ENCODE results near the gene NUMA1.

Gene NUMA1, protein sequence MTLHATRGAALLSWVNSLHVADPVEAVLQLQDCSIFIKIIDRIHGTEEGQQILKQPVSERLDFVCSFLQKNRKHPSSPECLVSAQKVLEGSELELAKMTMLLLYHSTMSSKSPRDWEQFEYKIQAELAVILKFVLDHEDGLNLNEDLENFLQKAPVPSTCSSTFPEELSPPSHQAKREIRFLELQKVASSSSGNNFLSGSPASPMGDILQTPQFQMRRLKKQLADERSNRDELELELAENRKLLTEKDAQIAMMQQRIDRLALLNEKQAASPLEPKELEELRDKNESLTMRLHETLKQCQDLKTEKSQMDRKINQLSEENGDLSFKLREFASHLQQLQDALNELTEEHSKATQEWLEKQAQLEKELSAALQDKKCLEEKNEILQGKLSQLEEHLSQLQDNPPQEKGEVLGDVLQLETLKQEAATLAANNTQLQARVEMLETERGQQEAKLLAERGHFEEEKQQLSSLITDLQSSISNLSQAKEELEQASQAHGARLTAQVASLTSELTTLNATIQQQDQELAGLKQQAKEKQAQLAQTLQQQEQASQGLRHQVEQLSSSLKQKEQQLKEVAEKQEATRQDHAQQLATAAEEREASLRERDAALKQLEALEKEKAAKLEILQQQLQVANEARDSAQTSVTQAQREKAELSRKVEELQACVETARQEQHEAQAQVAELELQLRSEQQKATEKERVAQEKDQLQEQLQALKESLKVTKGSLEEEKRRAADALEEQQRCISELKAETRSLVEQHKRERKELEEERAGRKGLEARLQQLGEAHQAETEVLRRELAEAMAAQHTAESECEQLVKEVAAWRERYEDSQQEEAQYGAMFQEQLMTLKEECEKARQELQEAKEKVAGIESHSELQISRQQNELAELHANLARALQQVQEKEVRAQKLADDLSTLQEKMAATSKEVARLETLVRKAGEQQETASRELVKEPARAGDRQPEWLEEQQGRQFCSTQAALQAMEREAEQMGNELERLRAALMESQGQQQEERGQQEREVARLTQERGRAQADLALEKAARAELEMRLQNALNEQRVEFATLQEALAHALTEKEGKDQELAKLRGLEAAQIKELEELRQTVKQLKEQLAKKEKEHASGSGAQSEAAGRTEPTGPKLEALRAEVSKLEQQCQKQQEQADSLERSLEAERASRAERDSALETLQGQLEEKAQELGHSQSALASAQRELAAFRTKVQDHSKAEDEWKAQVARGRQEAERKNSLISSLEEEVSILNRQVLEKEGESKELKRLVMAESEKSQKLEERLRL (N-terminal part only)

DNA sequence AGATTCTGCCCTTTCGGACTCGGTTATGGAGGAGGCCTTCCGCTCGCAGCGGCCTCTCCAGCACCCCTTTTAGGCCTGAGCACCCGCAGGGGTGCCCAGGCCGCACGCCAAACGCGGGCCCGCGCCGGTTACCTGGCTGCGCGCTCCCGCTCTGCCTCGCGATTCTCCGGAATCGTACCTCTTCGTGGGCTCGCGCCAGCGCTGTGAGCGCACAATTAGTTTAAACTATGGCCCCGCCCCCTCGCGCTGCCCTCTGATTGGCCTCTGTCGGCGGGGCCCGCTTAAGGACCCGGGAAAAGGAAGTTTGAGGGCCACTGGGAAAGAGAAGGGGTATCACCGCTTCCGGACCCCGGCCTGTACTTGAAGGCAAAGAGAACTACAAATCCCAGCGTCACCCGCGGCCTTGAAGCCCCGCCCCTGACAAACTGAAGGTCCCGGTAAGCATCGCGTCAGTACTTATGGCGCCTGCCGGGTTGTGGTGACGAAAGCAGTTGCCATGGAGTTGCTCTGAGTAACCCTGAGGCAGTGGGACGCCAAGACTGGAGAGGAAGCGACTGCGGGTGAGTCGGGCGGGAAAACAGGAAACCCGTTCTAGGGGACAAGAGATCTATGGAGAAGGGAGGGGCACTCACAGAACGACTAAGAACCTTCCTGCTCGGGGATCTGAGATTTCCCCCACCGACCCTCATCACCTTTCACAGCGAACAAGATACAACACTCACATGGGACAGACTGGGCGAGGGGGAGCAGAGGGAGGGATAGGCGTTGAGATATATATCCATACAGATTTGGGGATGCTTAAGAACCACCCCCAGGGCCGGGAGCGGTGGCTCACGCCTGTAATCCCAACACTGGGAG is at the start of gene NUMA1, which contains the start of gene LRRC51:
Gene NUMA1 (minus strand): TSS at position 217 of the 858 bp plus-strand sequence. CDS start 44,599 bp downstream, outside the sequence.
Gene LRRC51 (plus strand): TSS at position 525 of the 858 bp plus-strand sequence. CDS start 8,234 bp downstream, outside the sequence.
- peak; percentile 98 for DNase-seq

DNA sequence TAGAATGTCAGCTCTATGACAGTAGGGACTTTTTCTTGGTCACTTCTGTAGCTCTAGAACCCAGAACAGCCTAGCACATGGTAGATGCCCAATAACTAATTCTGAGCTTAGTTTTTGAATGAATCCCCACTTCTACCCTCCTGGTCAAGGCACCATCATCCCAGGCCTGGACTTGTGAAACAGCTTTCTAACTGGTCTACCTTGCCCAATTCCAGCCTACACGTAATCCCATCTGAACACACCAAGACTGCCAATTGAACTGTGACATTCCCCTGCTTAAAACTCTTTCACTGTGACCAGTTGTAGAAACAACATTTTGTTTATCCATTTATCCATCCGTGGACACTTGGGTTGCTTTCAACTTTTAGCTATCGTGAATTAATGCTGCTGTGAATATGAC is 49.0 kb upstream of the NUMA1 start:
- DNase-seq: no peak

DNA sequence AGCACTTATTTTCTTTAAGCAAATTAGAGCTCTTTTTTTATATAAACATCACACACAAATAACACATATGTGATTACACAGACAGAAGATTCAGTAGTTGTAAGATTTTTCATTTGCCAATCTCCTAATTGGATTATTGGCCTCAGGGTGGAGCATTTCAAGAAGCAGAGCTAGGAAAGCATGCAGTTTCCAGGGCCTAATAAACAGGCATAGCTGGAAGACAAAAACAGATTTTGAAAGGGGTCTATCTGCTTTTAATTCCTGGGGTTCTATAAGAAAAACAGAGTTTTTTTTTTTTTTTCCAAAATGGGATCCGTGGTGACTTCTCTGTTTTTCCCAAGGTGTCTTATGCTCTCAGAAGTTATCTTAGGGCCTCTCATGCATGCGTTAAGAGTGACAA is 47.6 kb upstream of the NUMA1 start:
- no peak for DNase-seq

DNA sequence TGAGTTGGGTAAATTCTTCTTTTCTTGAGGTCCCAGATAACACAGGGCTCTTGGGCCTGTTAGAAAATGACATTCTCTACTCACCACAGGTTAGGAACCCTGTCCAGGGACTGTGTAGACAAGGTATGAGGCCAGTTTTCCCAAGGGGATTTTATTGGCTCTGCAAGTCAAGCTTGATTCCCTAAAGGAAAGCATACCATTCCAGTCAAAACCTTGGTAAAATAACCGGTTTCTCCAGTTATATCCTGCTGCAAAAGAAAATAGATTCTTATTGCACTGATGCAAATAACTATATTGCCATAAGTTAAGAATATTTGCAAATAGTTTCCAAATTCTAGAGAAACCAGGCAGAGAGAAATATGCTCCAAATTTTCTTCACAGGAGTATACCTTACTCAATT is 45.6 kb upstream of the NUMA1 start:
- DNase-seq: no peak

DNA sequence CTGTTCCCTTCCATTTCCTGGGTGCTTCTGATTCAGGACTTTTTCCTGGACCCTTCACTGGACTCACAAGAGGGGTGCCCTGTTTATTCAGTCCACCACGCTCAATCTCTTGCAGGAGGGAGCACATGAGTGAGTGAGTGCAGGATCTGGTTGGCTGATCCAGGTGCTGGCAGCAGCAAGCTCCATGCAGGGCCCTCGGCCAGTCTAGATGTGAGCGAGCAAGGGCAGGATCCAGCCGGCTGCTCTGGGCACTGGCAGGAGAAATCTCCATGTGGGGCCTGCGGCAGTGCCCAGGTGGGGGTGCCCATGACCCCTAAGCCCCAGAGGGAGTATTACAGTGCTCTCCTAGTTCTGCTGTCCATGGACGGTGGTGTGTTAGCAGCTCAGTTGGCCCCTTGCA is 43.7 kb upstream of the NUMA1 start:
- DNase-seq: no peak

DNA sequence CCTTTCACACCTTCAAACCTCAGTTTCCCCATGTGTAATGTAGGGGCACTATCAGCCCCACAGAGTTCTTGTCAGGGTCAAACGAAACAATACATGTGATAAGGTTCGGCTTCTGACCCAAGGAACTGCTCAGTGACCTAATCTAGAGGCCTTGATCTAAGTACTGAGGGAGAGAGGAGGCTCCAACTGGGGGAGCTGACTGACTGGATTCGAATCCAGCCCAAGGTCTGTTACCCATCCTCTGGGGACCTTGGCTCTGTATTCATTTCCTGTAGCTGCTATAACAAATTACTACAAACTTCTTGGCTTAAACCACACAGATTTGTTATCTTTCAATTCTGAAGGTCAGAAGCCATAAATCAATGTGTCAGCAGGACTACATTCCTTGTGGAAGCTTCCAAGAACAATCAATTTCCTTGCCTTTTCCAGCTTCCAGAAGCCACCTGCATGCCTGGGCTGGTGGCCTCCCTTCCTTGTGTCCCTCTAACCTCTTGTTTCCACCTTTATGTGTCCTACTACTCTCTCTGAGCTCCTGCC is 42.8 kb upstream of the NUMA1 start:
- no peak for DNase-seq

DNA sequence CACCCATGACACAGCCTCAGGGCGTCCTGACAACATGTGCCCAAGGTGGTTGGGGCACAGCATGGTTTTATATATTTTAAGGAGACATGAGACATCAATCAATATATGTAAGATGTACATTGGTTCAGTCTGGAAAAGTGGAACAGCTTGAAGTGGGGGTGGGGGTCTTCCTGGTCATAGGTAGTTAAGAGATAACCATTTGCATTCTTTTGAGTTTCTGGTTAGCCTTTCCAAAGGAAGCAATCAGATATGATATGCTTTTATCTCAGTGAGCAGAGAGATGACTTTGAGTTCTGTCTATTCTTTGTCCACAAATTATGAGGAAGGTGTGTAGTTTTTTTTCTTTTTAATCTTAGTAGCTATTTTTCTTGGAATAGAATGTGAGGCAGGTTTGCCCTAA is 42.3 kb upstream of the NUMA1 start:
- DNase-seq: no peak

DNA sequence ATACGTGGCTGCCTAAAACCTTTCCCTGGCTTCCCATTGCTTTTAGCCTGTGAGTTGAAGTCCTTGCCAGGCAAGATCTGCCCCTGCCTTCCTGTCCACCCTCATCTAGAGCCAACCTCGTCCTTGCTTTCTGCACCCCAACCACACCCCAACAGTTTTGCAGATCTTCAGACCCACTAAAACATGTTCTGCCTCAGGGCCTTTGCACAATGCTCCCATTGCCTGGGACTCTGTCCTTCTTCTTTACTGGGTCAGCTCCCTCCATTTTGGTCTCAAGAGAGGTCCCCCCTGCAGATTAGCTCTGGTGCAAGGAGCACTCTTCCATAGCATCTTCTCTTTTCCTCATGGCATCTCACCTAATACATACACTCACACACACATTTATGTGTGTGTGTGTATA is 40.6 kb upstream of the NUMA1 start:
- no peak for DNase-seq

DNA sequence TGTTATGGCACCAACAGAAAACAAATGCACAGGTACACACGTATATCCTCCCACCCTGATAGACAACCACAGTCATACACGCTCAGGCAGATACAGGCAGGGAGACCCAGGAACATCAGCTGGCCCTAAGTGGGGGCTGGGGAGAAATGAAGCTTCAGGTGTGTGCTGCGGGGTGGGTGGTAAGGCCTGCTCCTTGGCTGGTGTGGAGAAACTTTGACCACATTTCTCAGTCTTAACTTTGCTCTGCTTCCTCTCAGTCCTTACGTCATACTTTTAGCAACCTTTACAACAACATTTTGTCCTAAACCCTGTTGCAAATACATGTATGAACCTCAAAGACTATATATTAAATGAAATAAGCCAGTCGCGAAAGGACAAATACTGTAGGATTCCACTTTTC is 38.9 kb upstream of the NUMA1 start:
- DNase-seq: no peak

DNA sequence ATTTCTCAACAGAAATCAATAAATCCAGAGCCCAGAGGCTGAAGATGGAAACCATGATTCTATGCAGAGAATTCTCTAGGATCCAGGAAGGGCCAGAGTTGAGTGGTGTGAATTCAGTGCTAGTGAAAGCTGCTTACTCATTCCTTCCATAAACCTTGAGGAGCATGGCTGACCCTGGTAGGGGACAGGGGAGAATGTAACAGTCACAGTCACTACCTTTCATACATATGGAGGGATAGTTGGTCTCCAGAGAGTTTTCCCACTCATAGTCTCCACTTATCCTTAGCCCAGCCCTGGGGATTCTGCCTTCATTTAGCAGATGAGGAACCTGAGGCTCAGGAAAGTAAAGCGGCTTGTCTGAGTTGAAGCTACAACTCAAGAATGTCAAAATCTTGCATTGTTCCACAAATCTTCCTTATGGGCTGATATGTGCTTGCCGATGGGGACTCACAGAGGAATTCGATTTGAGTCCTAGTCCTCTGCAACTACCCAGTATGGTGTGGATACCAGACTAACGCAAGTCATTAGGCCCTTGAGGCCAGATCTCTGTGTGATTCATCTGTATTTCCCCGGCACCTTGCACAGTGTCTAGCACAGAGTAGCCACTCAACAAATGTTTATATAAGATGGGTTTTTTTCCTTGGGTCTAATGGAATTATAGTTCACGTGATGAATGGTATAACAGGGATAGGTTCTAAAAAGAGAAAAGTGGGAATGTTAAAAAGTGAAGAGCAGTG is 35.8 kb upstream of the NUMA1 start:
- DNase-seq: no peak

DNA sequence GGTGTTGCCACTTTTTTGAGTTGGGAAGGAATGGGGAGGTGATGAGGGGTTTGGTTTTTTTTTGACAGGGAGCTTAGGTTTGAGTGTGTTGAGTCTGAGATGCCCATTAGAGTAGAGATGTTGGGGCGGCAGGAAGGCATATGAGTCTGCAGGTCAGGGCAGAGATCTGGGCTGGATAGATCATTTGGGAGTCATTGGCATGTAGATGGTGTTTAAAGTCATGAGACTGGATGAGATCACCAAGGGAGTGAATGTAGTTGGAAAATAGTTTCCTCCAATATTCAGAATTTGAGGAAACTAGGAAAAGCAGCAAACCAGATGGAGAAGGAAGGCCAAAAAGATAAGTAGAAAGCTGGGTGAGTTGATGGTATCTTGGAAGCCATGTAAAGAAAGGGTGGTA is 34.2 kb upstream of the NUMA1 start:
- no peak for DNase-seq

DNA sequence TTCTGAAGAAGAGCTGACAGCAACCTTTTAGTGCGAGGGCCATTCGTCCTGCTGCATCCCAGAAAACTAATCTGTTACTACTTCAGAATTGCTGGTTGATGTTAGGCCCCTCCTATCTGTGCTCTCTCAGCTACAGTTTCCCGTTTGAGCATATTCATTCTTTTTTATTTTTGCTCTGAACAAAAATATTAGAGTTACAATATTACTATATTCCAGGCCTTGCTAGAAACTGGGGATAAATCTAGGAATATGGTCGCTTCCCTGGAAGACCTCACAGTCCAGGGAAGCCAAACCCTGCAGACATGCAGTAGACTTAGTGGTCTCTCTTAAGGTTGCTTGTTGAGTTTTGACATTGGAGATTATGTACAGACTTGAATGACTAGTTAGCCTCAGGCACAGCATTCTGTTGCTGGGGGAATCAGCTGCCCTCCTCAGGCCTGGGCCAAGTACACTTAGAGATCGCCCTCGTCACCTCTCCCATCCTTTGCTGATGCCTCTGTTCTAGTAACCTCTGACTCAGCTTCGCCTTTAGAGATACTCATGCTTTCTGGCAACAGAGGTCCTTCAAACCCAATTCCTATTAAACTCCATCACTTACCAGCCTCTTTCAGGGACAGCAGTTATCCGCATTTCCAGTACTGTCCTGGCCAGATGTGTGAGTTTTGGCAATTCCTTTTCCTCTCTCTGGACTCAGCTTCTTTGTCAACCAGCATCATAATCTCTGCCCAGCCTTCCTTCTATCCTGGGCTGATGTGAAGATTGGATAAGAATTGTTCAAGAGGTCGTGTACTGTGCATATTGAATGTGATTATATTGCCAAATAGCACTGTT is 32.9 kb upstream of the NUMA1 start:
- DNase-seq: no peak

DNA sequence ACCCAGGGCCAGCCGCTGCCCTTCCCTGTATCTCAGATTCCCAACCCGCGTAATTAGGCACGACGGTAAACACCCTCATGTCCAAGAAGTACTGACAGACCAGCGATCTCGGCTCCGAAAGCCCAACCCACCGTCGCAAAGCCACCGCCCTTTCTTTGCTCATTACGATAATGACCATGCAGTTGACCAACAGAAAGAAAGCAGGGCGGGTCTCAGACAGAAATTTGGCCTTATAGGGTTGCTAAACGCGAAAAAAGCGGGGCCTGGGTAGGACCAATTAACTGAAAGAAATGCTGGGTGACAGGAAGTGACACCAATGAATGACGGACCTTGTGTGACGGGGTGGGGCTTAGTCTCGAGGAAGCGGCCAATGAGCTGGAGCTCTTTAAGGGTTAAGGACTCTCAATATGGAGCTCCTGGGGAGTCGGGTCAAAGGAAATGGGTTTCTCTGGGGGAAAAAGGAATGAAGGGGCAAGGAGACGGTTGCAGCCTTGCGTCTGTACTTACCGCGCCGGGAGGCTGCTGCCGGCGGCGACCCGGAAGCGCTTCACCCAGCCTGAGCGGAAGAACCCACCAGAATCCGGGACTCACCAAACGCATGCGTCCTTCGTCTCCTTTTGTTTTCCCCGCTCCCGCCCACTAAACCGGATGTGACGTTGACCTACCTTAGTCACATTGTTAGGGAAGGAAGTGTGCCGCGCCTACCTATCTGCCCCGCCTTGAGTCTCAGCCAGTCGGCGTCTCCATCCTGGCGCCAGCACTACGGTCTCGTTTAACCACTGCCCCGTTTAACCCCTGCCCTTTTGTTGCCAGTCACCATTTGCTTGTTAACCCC is 32.0 kb upstream of the NUMA1 start, which contains the start of gene ANAPC15:
Gene ANAPC15 (minus strand): TSS at position 553 of the 835 bp plus-strand sequence. CDS start 1,419 bp downstream, outside the sequence.
- peak; percentile 100 for DNase-seq

DNA sequence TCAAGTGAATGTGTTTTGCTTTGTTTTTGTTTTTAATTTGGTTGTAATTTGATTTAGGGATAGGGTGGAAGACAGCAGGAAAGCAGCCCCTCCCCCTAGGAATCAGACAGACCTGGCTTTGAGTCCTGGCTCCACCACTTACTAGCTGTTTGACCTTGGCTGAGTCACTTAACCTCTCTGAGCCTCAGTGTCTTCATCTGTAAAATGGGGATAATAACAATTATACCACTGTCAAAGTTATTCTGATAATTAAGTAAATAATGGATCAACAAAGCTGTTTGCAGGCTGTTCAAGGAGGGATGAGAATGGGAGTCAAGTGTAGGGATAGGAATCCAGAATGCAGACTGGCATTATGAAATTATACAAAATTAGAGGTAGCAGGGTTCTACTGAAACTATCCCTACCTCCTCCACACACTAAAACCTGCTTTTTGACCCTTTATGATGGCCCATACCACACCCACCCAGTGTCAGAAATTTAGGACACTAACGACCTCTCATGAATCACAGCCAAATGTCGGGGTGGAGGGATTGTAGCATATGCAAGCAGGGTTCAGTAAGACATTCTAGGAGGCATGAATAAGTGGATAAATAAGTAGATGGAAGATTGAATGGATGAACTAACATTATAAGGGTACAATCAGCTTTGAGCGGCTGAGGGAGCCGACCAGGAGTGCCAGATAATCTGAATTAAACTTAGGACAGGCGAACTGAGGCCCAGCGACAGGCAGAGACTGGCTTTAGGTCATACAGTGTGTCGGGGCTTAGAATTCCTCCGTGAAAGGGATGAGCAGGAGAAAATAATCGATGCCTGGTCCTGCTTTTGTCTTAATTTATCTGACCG is 31.2 kb upstream of the NUMA1 start:
- peak; percentile 4 for DNase-seq

DNA sequence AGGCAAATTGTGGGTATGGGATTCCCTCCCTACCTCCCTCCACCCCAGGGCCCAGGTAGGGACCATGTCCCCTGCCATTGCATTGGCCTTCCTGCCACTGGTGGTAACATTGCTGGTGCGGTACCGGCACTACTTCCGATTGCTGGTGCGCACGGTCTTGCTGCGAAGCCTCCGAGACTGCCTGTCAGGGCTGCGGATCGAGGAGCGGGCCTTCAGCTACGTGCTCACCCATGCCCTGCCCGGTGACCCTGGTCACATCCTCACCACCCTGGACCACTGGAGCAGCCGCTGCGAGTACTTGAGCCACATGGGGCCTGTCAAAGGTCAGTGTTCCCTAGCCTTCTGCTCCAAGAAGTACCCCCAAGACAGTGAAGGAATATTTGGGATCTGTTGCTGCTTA is 25.5 kb upstream of the NUMA1 start, which contains the start of gene TOMT:
Gene TOMT (plus strand): TSS at position 37 of the 400 bp plus-strand sequence. CDS start 28 bp downstream, at position 65.
- no peak for DNase-seq

DNA sequence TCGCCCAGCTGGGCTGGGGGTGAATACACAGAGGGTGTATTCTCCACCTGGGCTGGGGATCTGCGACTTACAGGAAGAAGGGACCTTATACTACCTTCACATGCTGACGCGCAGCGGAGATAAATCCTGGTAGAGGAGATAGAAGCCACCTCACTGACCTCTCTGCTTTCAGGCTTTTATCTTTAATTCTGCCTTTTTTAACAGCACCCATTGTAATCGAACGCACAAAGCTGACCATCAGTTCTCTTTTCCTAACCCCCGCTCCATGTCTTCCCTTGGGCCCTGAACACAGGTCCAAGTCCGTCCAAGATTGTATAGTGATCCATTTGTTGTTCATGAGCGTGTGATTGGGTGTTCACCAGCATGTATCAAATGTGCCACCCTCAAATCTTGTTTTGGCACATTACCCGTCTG is 23.4 kb upstream of the NUMA1 start:
- no peak for DNase-seq

DNA sequence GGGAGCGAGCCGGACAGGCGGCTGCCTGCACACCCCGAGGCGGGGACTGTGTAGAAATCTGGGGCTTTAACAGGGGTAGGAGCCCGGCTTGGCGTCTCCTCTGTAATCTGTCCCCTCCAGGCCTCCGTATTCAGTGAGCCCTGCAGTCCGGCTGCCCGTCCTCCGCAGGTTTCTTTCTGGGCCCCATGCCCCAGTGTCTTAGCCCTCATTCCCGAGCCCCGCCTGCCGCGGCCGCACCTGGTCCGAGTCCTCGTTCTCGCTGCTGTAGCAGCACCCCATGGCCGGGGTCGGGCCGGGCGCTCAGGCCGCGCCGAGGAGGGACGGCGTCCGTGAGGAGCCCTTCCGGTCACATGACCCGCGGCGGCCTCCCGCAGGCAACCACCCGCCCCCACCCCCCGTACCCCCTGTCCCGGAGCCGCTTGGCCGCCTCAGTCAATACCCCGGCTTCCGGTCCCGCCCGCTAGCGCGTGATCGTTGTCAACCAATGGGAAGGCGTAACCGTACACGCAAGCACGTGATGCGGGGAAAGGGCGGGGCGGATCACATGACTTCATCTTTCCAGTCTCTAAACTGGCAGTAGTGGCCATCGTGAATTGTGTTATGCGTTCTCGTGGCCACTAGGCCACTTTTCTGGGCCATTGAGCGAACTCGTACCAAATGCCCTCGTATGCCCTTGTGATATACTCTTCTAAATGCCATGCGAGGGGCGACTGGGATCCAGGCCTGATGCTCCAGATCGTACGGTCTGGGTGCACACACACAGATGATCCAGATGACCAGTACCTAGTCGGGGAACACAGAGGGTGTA is 22.8 kb upstream of the NUMA1 start, which contains the start of gene LAMTOR1:
Gene LAMTOR1 (minus strand): TSS at position 352 of the 808 bp plus-strand sequence. CDS start 73 bp downstream, at position 279.
- peak; percentile 96 for DNase-seq
